SK-N-SH (cell line): ENCODE data around the gene SOX10.

Source experiments
- MXI1 ChIP-seq: IDR thresholded peaks from 2 replicates; pipeline ENCODE4 v1.6.1; 2012; ENCODE audit warnings: mild to moderate bottlenecking, low read depth, low read length, improper control_type of control experiment
- TF ChIP-seq, protein P1 (sequence below): fragments of 200-600 bp; sonication (generic); IDR thresholded peaks from 2 replicates; pipeline ENCODE4 v1.6.1; 2017; ENCODE audit warnings: antibody characterized with exemption, mild to moderate bottlenecking, moderate library complexity

DNA sequence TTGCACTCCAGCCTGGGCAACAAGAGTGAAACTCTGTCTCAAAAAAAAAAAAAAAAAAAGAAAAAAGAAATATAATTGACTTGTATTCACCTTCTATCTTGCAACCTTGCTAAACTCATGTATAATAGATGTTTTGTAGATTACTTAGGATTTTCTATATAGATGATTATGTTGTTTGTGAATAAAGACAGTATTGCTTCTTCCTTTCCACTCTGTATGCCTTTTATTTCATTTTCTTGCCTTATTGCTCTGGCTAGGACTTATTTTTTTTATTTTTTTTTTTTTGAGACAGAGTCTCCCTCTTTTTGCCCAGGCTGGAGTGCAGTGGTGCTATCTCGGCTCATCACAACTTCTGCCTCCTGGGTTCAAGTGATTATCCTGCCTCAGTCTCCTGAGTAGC, 29.7 kb upstream of the SOX10 start:
- TF ChIP-seq, protein P1, sequence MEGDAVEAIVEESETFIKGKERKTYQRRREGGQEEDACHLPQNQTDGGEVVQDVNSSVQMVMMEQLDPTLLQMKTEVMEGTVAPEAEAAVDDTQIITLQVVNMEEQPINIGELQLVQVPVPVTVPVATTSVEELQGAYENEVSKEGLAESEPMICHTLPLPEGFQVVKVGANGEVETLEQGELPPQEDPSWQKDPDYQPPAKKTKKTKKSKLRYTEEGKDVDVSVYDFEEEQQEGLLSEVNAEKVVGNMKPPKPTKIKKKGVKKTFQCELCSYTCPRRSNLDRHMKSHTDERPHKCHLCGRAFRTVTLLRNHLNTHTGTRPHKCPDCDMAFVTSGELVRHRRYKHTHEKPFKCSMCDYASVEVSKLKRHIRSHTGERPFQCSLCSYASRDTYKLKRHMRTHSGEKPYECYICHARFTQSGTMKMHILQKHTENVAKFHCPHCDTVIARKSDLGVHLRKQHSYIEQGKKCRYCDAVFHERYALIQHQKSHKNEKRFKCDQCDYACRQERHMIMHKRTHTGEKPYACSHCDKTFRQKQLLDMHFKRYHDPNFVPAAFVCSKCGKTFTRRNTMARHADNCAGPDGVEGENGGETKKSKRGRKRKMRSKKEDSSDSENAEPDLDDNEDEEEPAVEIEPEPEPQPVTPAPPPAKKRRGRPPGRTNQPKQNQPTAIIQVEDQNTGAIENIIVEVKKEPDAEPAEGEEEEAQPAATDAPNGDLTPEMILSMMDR = no peak
- TF ChIP-seq MXI1 = no peak
